BE2C (cell line): ENCODE results near the gene KCNJ10.

ENCODE experiments used
- DNase-seq: peaks from one replicate; pipeline ENCODE4 v3.0.0-alpha.2; 2020
- H3K27me3 ChIP-seq: fragments of 250-450 bp; sonication (Bioruptor Pico); 2 replicates; pipeline ENCODE4 v1.5.1; 2020; ENCODE audit warnings: mild to moderate bottlenecking
- H3K36me3 ChIP-seq: fragments of 250-450 bp; sonication (Bioruptor Pico); 2 replicates; pipeline ENCODE4 v1.5.1; 2020; ENCODE audit warnings: mild to moderate bottlenecking
- H3K4me1 ChIP-seq: fragments of 250-450 bp; sonication (Bioruptor Pico); 2 replicates; pipeline ENCODE4 v1.5.1; 2020
- H3K4me3 ChIP-seq: 2 replicates; pipeline ENCODE4 v1.5.1; 2011; ENCODE audit warnings: low read depth, low read length
- H3K9me3 ChIP-seq: fragments of 250-450 bp; sonication (Bioruptor Pico); 2 replicates; pipeline ENCODE4 v1.5.1; 2020
- TF ChIP-seq, protein P1 (sequence below): IDR thresholded peaks from 2 replicates; pipeline ENCODE4 v1.5.1; 2012; ENCODE audit warnings: mild to moderate bottlenecking, low read depth, low read length

KCNJ10 gene

DNA sequence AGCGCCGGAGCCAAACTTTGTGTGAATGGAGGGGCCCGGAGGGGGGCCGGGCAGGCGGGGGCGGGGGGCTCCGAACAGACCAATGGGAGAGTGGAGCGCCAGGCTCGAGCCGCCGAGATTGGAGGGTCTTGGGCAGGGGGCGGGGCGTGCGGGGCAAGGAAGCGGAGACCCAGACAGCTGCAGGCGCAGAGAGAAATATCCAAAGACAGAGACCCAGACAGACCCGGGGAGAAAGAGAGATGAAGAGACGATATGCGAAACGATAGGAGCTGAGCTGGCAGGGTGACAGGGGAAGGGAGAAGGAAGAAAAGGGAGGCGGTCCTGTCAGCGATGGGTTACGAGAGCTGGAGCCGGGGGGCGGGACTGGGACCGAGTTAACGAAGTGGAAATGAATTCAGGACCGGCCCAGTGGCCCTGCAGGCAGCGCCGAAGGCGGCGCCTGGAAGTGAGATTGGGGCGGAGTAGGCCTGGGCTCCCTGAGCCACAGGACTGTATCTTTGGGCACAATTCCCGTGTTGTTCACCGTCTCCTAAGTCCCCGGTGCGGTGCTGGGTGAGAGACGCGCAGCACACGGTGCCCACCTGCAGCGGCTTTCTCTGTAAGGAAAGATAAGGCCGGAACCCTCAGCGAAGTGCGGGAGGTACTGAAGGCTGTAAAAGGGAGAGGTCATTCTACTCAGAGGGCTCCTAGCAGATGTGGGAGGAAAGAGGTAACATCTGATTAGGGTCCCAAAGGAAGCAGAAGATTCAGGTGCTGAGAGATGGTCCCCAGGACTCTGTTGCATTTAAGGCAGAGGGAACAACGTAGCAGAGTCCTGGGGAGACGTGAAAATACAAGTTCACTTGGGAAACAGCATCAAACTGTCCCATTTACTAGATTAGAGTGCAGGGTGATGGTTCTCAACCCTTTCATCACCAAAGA is 543 bp upstream of the KCNJ10 start:
- Histone ChIP-seq H3K9me3 (no peaks in the 10 kb centered on the region), H3K27me3 (peaks cover 27% of the 10 kb centered on the region), H3K36me3 (no peaks in the 10 kb centered on the region), H3K4me1 (peaks cover 3% of the 10 kb centered on the region; the same call in 1 of the 2 replicates), H3K4me3 (peak overlapping the region; percentile 76)
- peak; percentile 92 for DNase-seq
- TF ChIP-seq, protein P1, sequence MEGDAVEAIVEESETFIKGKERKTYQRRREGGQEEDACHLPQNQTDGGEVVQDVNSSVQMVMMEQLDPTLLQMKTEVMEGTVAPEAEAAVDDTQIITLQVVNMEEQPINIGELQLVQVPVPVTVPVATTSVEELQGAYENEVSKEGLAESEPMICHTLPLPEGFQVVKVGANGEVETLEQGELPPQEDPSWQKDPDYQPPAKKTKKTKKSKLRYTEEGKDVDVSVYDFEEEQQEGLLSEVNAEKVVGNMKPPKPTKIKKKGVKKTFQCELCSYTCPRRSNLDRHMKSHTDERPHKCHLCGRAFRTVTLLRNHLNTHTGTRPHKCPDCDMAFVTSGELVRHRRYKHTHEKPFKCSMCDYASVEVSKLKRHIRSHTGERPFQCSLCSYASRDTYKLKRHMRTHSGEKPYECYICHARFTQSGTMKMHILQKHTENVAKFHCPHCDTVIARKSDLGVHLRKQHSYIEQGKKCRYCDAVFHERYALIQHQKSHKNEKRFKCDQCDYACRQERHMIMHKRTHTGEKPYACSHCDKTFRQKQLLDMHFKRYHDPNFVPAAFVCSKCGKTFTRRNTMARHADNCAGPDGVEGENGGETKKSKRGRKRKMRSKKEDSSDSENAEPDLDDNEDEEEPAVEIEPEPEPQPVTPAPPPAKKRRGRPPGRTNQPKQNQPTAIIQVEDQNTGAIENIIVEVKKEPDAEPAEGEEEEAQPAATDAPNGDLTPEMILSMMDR, result no peak

DNA sequence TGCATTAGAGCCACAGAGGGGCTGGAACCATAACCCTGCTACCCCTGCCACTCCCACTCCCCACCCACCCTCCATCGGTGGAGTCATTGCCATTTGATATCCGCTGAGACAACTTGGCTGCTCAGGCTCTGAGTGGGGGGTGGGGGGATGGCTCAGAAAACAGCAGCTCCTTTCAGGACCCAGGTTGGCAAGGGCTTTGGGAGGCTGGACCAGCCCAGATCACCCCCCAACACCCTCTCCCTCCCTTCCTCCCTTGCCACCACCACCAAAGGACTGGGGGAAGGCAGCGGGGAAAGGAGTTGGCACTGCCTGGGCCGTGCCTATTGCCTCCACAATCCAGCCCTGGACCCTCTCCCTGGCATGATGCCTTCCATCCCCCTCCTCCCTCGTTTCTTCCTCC is 1.7 kb downstream of the KCNJ10 start:
- peaks cover 18% of the 10 kb centered on the region for H3K27me3 ChIP-seq
- TF ChIP-seq, protein P1, result no peak
- peaks cover 3% of the 10 kb centered on the region; the same call in 1 of the 2 replicates for H3K4me1 ChIP-seq
- DNase-seq, result no peak
- H3K4me3 ChIP-seq, result no peak overlapping the region
- H3K36me3 ChIP-seq, result no peaks in the 10 kb centered on the region
- H3K9me3 ChIP-seq, result no peaks in the 10 kb centered on the region

DNA sequence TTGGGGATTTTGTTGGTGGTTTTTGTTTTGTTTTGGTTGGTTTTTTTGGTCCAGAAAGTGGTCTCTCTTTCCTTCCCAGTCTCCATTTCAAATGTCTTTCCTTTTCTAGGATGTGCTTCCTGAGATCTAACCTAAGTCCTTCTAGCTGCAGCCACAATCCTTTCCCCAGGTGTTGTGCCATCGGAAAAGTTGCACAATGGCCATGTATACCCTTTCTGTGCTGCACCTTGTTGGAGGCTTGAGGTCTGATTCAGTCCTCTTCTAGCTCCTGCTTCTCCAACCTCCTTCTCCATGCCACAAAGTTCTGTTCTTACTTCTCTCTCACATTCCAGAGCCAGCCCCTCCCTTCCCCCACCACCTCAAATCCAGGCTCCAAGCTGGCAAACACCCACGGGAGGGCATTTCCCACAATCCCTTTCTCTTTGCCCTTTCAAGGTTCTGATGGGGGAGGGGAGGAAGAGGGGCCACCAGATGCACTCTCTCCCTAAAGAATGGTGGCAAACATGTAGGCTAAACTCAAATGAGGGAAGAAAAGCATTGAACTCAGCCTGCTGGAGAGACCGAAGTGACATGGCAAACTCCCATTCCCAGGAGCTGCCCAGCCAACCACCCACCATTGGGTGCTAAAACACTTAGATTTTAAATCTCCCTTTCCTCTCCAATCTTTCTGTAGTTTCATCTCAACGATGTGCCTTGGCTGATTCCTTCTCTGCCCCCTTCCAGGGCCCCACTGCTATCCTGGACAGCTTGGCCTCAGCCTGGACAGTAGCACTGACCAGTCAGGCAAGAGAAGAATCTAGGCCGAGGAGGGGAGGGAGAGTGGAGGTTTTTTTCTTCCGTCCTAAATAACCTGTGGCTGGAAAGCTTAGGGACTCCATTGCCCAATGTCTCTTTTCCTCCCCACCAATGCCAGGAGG is 2.9 kb downstream of the KCNJ10 start:
- Histone ChIP-seq H3K36me3 (no peaks in the 10 kb centered on the region), H3K4me1 (peaks cover 3% of the 10 kb centered on the region; the same call in 1 of the 2 replicates), H3K9me3 (no peaks in the 10 kb centered on the region), H3K4me3 (no peak overlapping the region), H3K27me3 (peaks cover 17% of the 10 kb centered on the region)
- TF ChIP-seq, protein P1, result no peak
- DNase-seq, result no peak

DNA sequence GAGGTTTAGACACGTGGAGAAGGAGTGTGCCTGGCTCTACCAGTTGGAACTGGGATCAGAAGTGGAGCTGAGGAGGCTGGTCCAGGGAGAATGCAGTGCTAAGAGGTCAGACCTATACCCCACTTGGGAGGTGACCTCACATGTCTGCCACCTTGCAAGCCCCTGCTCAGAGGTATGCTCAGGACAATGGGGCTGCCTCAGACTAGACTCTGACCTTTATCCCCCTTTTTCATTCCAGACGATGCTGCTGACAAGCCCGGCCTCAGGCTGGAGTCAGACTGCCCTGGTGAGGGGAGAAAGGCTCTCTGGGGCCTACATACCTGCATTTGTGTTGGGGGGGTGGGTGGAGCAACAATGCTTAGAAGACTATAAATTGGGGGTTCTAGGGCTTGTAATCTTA is 5.2 kb downstream of the KCNJ10 start:
- no peaks in the 10 kb centered on the region for H3K36me3 ChIP-seq
- H3K27me3 ChIP-seq, result peaks cover 7% of the 10 kb centered on the region
- TF ChIP-seq, protein P1, result no peak
- DNase-seq, result no peak
- peaks cover 1% of the 10 kb centered on the region; the same call in 1 of the 2 replicates for H3K4me1 ChIP-seq
- H3K4me3 ChIP-seq, result no peak overlapping the region
- no peaks in the 10 kb centered on the region for H3K9me3 ChIP-seq

DNA sequence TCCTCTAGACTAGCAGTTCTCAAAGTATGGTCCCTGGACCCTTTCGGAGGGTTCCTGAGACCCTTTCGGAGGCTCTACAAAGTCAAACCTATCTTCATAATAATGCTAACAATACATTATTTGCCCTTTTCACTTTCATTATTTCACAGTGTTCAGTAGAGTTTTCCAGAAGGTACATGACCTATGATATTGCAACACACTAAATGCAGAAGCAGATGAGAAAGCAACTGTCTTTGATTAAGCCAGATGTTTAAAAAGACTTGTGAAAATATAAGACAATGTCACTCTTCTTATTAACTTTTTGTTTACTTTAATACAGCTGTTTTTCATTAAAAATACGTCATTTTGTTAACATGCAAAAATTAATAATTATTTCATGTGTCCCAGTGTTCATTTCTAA is 5.8 kb downstream of the KCNJ10 start:
- Histone ChIP-seq H3K4me1 (no peaks in the 10 kb centered on the region), H3K27me3 (peaks cover 6% of the 10 kb centered on the region), H3K9me3 (no peaks in the 10 kb centered on the region), H3K36me3 (no peaks in the 10 kb centered on the region), H3K4me3 (no peak overlapping the region)
- DNase-seq, result no peak
- TF ChIP-seq, protein P1, result no peak
